ENCODE measurements around the gene LRRFIP2.
A peak's percentile ranks its signal among the peaks of the same experiment; 100 is the strongest.
"Not testable (repeated sequence)": the region's sequence is repeated elsewhere in the genome, so short reads cannot be mapped to it uniquely, and the experiment has no call there.

The LRRFIP2 gene

GRCh38 chr3:37174532-37175126 is at the start of gene LRRFIP2:
Gene LRRFIP2, minus strand, starts transcription at chr3:37174582. Its CDS starts 25,599 bp downstream, at chr3:37148983.
- no peak for ATAC-seq (ENCODE audit: low read depth)

GRCh38 chr3:37223576-37223975 is 49.2 kb upstream of the LRRFIP2 start:
- H3K36me3 Mint-ChIP-seq = no peaks in the 10 kb centered on the region
- H3K4me1 Mint-ChIP-seq = no peaks in the 10 kb centered on the region
- ATAC-seq (ENCODE audit: low read depth) (no peak), DNase-seq (ENCODE audit: low spot score in 2 of 2) (no peak)
- H3K27ac Mint-ChIP-seq = no peak overlapping the region
- no peak overlapping the region for H3K4me3 Mint-ChIP-seq
- H3K27me3 Mint-ChIP-seq = peaks cover 6% of the 10 kb centered on the region
- H3K9me3 Mint-ChIP-seq = no peaks in the 10 kb centered on the region

More at GRCh38 chr3:37174532-37175126, at the start of gene LRRFIP2:
- DNase-seq (ENCODE audit: low spot score in 2 of 2) = no peak
- peak within 1 kb of the TSS; percentile 88 for H3K4me3 Mint-ChIP-seq
- H3K4me1 Mint-ChIP-seq = peaks cover 21% of the 10 kb centered on the region
- no peaks in the 10 kb centered on the region for H3K27me3 Mint-ChIP-seq
- H3K36me3 Mint-ChIP-seq = peaks cover 5% of the 10 kb centered on the region
- H3K9me3 Mint-ChIP-seq = no peaks in the 10 kb centered on the region
- H3K27ac Mint-ChIP-seq = peak within 1 kb of the TSS; percentile 85

GRCh38 chr3:37223141-37223558 is 48.8 kb upstream of the LRRFIP2 start:
- Mint-ChIP-seq H3K27ac (no peak overlapping the region), H3K27me3 (peaks cover 6% of the 10 kb centered on the region), H3K36me3 (no peaks in the 10 kb centered on the region), H3K4me1 (no peaks in the 10 kb centered on the region), H3K4me3 (no peak overlapping the region), H3K9me3 (no peaks in the 10 kb centered on the region)
- ATAC-seq (ENCODE audit: low read depth) (no peak), DNase-seq (ENCODE audit: low spot score in 2 of 2) (no peak)

GRCh38 chr3:37222542-37222941 is 48.2 kb upstream of the LRRFIP2 start:
- H3K4me3 Mint-ChIP-seq; H3K27ac Mint-ChIP-seq; H3K4me1 Mint-ChIP-seq; H3K36me3 Mint-ChIP-seq; DNase-seq (ENCODE audit: low spot score in 2 of 2); ATAC-seq (ENCODE audit: low read depth); H3K27me3 Mint-ChIP-seq; H3K9me3 Mint-ChIP-seq: not testable (repeated sequence)

- ATAC-seq (ENCODE audit: low read depth) = no peak
- Mint-ChIP-seq H3K4me1 (peaks cover 4% of the 10 kb centered on the region), H3K36me3 (no peaks in the 10 kb centered on the region), H3K9me3 (no peaks in the 10 kb centered on the region), H3K27me3 (peaks cover 1% of the 10 kb centered on the region), H3K27ac (no peak overlapping the region), H3K4me3 (no peak overlapping the region)
- no peak for DNase-seq (ENCODE audit: low spot score in 2 of 2)
Measured at GRCh38 chr3:37221407-37221806, 47.0 kb upstream of the LRRFIP2 start.

GRCh38 chr3:37219266-37219665 is 44.9 kb upstream of the LRRFIP2 start:
- DNase-seq (ENCODE audit: low spot score in 2 of 2) (no peak), ATAC-seq (ENCODE audit: low read depth) (no peak)
- H3K4me1 Mint-ChIP-seq = peaks cover 4% of the 10 kb centered on the region
- no peaks in the 10 kb centered on the region for H3K9me3 Mint-ChIP-seq
- H3K27ac Mint-ChIP-seq = no peak overlapping the region
- no peak overlapping the region for H3K4me3 Mint-ChIP-seq
- no peaks in the 10 kb centered on the region for H3K36me3 Mint-ChIP-seq
- no peaks in the 10 kb centered on the region for H3K27me3 Mint-ChIP-seq

- Mint-ChIP-seq H3K27ac (no peak overlapping the region), H3K4me3 (no peak overlapping the region), H3K36me3 (no peaks in the 10 kb centered on the region), H3K27me3 (no peaks in the 10 kb centered on the region), H3K4me1 (peaks cover 4% of the 10 kb centered on the region), H3K9me3 (no peaks in the 10 kb centered on the region)
- ATAC-seq (ENCODE audit: low read depth) (no peak), DNase-seq (ENCODE audit: low spot score in 2 of 2) (no peak)
Measured at GRCh38 chr3:37218206-37218605, 43.8 kb upstream of the LRRFIP2 start.

- no peak for DNase-seq (ENCODE audit: low spot score in 2 of 2)
- H3K4me1 Mint-ChIP-seq = peaks cover 4% of the 10 kb centered on the region
- no peaks in the 10 kb centered on the region for H3K36me3 Mint-ChIP-seq
- no peak overlapping the region for H3K4me3 Mint-ChIP-seq
- no peaks in the 10 kb centered on the region for H3K9me3 Mint-ChIP-seq
- no peaks in the 10 kb centered on the region for H3K27me3 Mint-ChIP-seq
- H3K27ac Mint-ChIP-seq = no peak overlapping the region
- ATAC-seq (ENCODE audit: low read depth) = no peak
Measured at GRCh38 chr3:37217098-37217849, 42.9 kb upstream of the LRRFIP2 start.

GRCh38 chr3:37216597-37217097 is 42.3 kb upstream of the LRRFIP2 start:
- no peak overlapping the region for H3K4me3 Mint-ChIP-seq

GRCh38 chr3:37214076-37214475 is 39.7 kb upstream of the LRRFIP2 start:
- no peak overlapping the region for H3K27ac Mint-ChIP-seq
- H3K27me3 Mint-ChIP-seq = no peaks in the 10 kb centered on the region
- H3K36me3 Mint-ChIP-seq = no peaks in the 10 kb centered on the region
- no peaks in the 10 kb centered on the region for H3K9me3 Mint-ChIP-seq
- H3K4me1 Mint-ChIP-seq = peaks cover 4% of the 10 kb centered on the region
- ATAC-seq (ENCODE audit: low read depth) = no peak
- no peak for DNase-seq (ENCODE audit: low spot score in 2 of 2)
- no peak overlapping the region for H3K4me3 Mint-ChIP-seq

More at GRCh38 chr3:37216597-37217097, 42.3 kb upstream of the LRRFIP2 start:
- Mint-ChIP-seq H3K27ac (no peak overlapping the region), H3K4me1 (peaks cover 4% of the 10 kb centered on the region), H3K9me3 (no peaks in the 10 kb centered on the region), H3K36me3 (no peaks in the 10 kb centered on the region), H3K27me3 (no peaks in the 10 kb centered on the region)
- DNase-seq (ENCODE audit: low spot score in 2 of 2) (no peak), ATAC-seq (ENCODE audit: low read depth) (no peak)

GRCh38 chr3:37210230-37210629 is 35.8 kb upstream of the LRRFIP2 start:
- DNase-seq (ENCODE audit: low spot score in 2 of 2) = no peak
- no peaks in the 10 kb centered on the region for H3K27me3 Mint-ChIP-seq
- H3K4me3 Mint-ChIP-seq = no peak overlapping the region
- no peaks in the 10 kb centered on the region for H3K9me3 Mint-ChIP-seq
- no peak for ATAC-seq (ENCODE audit: low read depth)
- H3K27ac Mint-ChIP-seq = no peak overlapping the region
- no peaks in the 10 kb centered on the region for H3K4me1 Mint-ChIP-seq
- no peaks in the 10 kb centered on the region for H3K36me3 Mint-ChIP-seq

- not testable (repeated sequence) for H3K27ac Mint-ChIP-seq; DNase-seq (ENCODE audit: low spot score in 2 of 2); ATAC-seq (ENCODE audit: low read depth); H3K9me3 Mint-ChIP-seq; H3K4me3 Mint-ChIP-seq; H3K4me1 Mint-ChIP-seq; H3K36me3 Mint-ChIP-seq; H3K27me3 Mint-ChIP-seq
Measured at GRCh38 chr3:37208576-37208975, 34.2 kb upstream of the LRRFIP2 start.

GRCh38 chr3:37208008-37208407 is 33.6 kb upstream of the LRRFIP2 start:
- not testable (repeated sequence) for H3K36me3 Mint-ChIP-seq; H3K27ac Mint-ChIP-seq; H3K27me3 Mint-ChIP-seq; H3K4me3 Mint-ChIP-seq; H3K9me3 Mint-ChIP-seq; DNase-seq (ENCODE audit: low spot score in 2 of 2); ATAC-seq (ENCODE audit: low read depth); H3K4me1 Mint-ChIP-seq

- H3K4me1 Mint-ChIP-seq; H3K27ac Mint-ChIP-seq; H3K27me3 Mint-ChIP-seq; H3K9me3 Mint-ChIP-seq; DNase-seq (ENCODE audit: low spot score in 2 of 2); H3K4me3 Mint-ChIP-seq; H3K36me3 Mint-ChIP-seq; ATAC-seq (ENCODE audit: low read depth): not testable (repeated sequence)
Measured at GRCh38 chr3:37206041-37206440, 31.7 kb upstream of the LRRFIP2 start.
